ENCODE measurements around the gene ZNF397.
A peak's percentile ranks its signal among the peaks of the same experiment; 100 is the strongest.

Gene ZNF397

DNA sequence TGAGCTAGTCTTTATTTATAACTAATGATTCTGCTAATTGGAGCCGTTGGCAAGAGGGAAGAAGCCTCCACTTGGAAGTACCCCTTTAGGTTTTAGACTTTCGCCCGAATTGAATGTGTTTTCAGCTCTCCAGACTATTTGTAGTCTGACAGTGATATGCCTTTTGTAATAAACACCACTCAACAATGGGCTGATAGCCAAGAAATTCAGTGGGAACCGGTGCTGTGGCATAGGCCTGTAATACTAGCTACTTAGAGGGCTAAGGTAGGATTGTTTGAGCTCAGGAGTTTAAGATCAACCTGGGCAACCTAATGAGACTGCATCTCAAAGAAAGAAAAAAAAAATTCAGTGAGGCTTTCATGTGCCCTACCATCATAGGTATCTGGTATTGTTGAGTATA, 62.8 kb downstream of the ZNF397 start:
- DNase-seq = peak; percentile 82

DNA sequence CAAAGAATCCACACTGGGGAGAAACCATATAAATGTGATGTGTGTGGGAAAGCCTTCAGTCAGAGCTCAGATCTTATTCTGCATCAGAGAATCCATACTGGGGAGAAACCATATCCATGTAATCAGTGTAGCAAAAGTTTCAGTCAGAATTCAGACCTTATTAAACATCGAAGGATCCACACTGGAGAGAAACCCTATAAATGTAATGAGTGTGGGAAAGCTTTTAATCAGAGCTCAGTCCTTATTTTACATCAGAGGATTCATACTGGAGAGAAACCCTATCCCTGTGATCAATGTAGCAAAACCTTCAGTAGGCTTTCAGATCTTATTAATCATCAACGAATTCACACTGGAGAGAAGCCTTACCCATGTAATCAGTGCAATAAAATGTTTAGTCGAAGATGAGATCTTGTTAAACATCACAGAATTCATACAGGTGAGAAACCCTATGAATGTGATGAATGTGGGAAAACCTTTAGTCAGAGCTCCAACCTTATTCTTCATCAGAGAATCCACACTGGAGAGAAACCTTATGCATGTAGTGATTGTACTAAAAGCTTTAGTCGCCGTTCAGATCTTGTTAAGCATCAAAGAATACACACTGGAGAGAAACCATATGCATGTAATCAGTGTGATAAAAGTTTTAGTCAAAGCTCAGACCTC, 65.9 kb downstream of the ZNF397 start:
- DNase-seq = no peak
